ENCODE measurements around the gene PLA1A. TPM values are rescaled to one million over a fixed set of nuclear protein-coding genes. Genes with fewer than 3 reads are reported as not detected.

The PLA1A gene
- polyA plus RNA-seq, 1 donor, result 0.27 TPM

DNA sequence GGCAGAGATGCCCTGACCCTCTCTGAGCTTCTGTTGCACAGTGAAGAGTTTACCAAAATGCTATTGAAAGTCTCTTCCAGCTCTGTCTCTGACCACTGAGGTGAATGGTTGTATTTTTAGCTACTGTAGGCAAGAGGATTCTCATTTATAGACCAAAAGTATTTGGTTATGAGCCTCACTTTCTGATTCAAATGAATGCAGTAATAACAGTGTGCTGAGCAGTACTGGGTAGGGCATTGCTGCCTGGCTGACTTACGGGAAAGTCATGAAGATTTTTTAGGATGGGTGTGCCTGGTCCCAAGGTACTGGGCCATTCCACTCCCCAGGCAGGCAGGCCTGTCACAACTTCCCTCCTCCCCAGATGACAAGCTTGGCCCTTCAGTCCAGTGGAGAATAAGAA, 15.5 kb downstream of the PLA1A start:
- DNase-seq, result no peak

DNA sequence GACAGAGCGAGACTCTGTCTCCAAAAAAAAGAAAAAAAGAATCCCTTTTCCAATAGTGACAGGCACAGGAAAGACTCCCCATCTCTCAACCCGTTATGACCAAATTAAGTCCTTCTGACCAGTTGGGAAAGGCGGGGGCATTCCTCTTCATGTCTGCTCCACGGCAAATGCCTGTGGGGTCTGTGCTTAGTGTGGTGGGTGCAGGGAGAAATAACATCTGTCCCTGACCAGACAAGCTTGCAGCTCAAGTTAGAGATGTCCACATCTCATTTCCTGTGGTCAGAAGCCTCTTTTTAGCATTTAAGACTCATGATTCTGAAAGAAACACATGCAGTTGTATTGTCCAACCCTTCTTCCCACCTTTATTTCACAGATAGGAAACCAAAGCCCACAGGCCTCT, 16.2 kb downstream of the PLA1A start:
- DNase-seq, result no peak

GRCh38 chr3:119616056-119616455, 18.4 kb downstream of the PLA1A start:
- DNase-seq, result no peak

- no peak for DNase-seq
These were observed 21.4 kb downstream of the PLA1A start for GRCh38 chr3:119619094-119619493.

DNA sequence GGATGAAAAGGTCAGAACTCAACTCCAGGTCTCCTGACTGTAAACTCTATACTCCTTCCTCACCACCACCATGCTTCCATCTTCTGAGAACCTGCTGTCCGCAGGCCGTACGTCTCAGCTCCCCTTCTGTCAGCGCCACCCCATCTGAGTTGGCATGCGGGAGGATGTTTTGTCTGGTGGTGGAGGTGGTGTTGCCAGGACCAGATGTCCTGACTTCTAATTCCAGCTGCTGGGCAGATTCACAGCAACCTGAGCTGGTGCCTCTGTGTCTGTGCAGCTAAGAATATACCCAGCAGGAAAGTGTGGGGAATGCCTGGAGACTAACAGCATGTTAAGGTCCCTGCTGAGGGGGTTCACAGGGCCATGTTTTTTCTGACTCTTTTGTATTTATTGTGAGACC, 23.2 kb downstream of the PLA1A start:
- DNase-seq, result no peak

GRCh38 chr3:119624002-119624720, 26.5 kb downstream of the PLA1A start:
- DNase-seq, result no peak

DNA sequence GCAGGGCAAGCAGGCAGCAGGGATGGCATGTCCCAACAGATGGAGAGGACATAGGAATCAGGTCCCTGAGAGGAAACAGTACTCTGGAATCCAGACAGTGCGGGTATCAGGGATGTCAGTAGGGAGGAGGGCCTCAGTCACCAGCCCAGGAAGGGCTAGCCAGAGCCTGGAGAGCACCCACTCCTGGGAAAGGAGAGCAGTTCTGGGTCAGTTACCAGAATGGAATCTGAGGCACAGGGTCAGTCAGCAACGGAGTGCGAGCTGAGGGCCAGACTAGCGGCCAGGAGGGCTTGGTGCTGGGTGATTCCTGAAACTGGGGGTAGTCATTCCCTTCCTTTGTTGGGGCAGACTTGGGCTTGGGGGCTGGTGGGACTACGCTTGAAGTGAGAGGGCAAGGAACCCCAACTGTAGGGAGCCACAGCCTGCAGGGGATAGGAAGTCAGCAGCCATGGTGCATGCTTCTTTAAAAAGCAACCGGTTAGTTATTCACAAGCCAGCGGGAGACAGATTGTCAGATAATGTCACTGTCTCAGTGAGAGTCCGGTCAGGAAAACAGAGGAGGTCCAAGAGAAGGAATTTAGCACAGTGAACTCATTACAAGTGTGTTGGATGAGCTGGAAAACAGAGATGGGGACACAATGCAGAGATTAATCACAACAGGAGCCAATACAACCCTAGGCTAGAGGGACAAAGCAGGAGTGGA, 27.9 kb downstream of the PLA1A start:
- DNase-seq, result no peak

DNA sequence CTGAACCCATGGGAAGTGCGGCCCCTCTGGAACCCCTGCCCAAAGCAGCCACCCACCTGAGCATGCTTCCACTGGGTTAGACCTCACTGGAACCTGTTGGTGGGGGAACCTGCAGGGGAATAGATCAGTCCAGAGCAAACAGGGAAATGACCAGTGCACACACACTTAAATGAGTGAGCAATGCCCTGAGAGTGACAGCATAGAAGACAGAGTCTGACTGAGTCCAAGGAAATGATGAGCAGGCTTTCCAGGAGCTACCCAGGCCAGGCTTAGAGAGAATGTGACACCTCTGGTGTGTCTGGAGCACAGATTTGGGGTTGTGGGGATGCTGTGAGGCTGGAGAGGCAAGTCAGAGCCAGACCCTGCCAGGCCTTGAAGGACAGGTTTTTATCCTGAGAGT, 28.5 kb downstream of the PLA1A start:
- DNase-seq, result no peak

DNA sequence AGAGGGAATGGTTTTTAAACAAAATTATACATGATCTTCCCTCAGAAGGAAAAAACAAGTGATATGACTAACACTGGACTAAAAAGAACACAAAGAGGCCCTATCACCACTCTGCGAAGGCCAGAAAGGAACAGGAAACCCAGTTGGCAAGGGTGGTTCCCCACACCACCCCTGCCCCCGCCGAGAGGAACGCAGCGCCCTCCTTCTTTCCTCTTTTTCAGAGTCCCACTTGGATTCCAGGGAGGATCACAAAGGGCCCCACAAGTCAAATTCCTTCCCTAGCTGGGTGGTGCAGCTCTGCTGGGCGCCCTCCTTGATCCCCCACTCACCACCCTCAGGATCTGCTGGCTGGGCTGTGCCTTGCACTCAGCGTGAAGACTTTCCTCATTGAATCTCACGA, 29.8 kb downstream of the PLA1A start:
- DNase-seq, result no peak

DNA sequence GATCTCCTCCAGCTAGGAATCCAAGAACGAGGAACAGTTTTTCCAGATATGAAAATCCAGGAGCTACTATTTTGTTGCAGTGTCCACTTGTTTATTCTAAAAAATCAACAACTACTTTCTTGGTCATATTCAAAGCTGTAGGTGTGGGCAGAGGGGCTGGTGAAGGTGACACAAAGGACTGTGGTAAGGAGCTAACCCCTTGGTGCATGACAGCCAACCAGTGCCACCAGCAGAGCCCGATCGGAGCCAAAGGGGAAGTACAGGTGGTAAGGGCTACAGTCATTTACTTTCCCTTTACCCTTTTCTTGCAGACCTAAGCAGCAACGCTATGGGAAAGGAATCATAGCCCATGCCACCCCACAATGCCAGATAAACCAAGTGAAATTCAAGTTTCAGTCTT, 30.7 kb downstream of the PLA1A start:
- no peak for DNase-seq

GRCh38 chr3:119628816-119629445, 31.2 kb downstream of the PLA1A start:
- no peak for DNase-seq

GRCh38 chr3:119630128-119630879, 32.6 kb downstream of the PLA1A start:
- no peak for DNase-seq

- DNase-seq, result no peak
These were observed 33.2 kb downstream of the PLA1A start for GRCh38 chr3:119630880-119631329.

GRCh38 chr3:119631516-119631915, 33.8 kb downstream of the PLA1A start:
- DNase-seq, result no peak

DNA sequence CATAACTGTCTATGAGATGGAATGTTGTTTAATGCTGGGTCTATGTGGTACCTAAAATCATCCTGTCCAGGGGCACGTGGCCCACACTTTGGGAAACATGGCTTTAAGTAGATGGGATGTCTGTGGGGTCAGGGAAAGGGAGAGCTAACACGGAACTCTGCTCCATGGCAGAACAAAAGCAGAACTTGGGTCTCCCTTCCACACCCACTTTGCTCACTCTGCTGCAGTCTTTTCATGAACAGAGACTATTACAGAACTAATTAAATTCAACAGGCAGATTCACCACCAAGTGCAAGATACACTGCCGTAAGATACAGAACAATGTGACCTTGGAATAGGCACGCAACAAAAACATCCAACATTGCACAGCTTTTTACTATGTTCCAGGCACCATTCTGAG, 34.5 kb downstream of the PLA1A start:
- DNase-seq, result no peak

- DNase-seq, result no peak
These were observed 35.1 kb downstream of the PLA1A start for GRCh38 chr3:119632829-119633228.

DNA sequence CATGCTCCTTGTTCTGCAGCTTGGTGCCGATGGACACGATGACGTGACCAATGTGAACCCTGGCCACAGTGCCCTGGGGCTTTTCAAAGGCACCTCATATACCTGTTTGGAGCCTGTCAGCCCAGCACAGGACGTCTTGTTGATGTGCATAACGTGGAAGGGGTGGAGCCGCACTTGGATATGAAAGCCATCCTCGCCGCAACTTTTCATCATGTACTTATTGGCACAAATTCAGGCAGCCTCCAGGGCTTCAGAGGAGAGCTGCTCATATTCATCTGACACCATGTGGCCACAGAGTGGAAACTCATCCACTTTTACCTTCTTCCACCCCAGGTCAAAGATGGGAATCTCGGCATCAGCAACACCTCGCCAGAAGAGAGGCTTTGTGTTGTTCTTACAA, 38.0 kb downstream of the PLA1A start:
- DNase-seq, result no peak

- DNase-seq, result no peak
These were observed 38.6 kb downstream of the PLA1A start for GRCh38 chr3:119636249-119636648.

- DNase-seq, result no peak
These were observed 39.4 kb downstream of the PLA1A start for GRCh38 chr3:119636891-119637611.

DNA sequence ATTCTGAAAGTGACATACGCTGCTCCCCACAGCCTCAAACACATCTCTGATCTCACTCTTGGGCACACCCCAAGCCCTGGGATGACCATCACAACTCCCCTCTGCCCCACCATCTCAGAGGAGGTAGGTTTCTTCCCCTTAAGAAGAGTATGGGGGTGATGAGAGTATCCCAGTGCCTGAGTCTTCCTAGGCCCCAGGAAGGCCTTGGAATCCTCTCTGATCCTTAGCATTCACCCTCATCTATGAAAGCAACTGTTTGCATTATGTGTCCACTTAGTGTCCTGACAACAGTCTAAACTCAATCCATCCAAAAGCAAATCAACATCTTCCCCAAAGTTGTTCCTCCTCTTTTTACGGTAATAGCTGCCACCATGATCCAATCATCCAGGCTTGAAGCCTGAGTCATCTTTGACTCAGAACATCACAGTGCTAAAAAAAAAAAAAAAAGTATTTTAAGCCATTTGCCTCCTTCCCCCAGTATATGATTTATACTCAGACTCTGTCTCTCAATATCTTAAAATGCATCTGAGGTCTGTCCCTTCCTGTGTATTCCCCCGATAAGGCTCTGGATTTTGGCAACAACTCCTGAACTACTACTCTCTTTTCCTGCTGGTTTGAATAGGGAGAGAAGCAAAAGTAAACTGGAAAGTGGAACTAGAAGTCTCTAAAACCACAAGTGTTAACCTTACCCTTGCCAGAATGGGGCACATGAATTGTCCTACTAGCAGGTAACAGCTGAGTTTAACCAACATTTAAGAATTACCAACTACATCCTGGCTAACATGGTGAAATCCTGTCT, 40.2 kb downstream of the PLA1A start:
- no peak for DNase-seq

Measured in hindlimb muscle (tissue), 1 donor.